Measurements from ENCODE around the gene EFHC2. TPM values are rescaled to one million over a fixed set of nuclear protein-coding genes. Genes with fewer than 3 reads are reported as not detected.

EFHC2 gene
- polyA plus RNA-seq (2013, experiment 1 of 2) = 0.75 TPM
- 1.6 TPM for polyA plus RNA-seq (2013, experiment 2 of 2)

GRCh38 chrX:44343412-44344141 lies at the start of gene EFHC2:
Gene EFHC2, minus strand, starts transcription at chrX:44343672. Its CDS starts 84 bp downstream, at chrX:44343588.
- no peaks in the 10 kb centered on the region for H3K27me3 ChIP-seq (ENCODE audit: insufficient read depth, low read length)
- H3K36me3 ChIP-seq (ENCODE audit: insufficient read depth, low read length) = no peaks in the 10 kb centered on the region
- H3K9me3 ChIP-seq (ENCODE audit: insufficient read depth, low read depth, low read length) = no peaks in the 10 kb centered on the region
- H3K9ac ChIP-seq (ENCODE audit: low read depth, low read length) = peak within 1 kb of the TSS; percentile 67
- peak within 1 kb of the TSS; percentile 53 for H3K4me3 ChIP-seq (ENCODE audit: low read length)
- H3K4me1 ChIP-seq (ENCODE audit: insufficient read depth, low read length) = peaks cover 5% of the 10 kb centered on the region; the same call in 1 of the 2 replicates
- H3K27ac ChIP-seq (ENCODE audit: low read depth, low read length) = no peak within 1 kb of the TSS
- WGBS = 18% methylated on average over 33 of the region's 39 CpGs

- Histone ChIP-seq H3K4me1 (ENCODE audit: insufficient read depth, low read length) (no peaks in the 10 kb centered on the region), H3K9ac (ENCODE audit: low read depth, low read length) (no peak overlapping the region), H3K27ac (ENCODE audit: low read depth, low read length) (no peak overlapping the region), H3K9me3 (ENCODE audit: insufficient read depth, low read depth, low read length) (no peaks in the 10 kb centered on the region), H3K36me3 (ENCODE audit: insufficient read depth, low read length) (no peaks in the 10 kb centered on the region), H3K27me3 (ENCODE audit: insufficient read depth, low read length) (no peaks in the 10 kb centered on the region), H3K4me3 (ENCODE audit: low read length) (no peak overlapping the region)
- 87% methylated on average over 1 of the region's 1 CpG for WGBS
Measured at GRCh38 chrX:44392767-44393166, 49.3 kb upstream of the EFHC2 start.

- Histone ChIP-seq H3K27ac (ENCODE audit: low read depth, low read length) (no peak overlapping the region), H3K9me3 (ENCODE audit: insufficient read depth, low read depth, low read length) (no peaks in the 10 kb centered on the region), H3K4me3 (ENCODE audit: low read length) (no peak overlapping the region), H3K9ac (ENCODE audit: low read depth, low read length) (no peak overlapping the region), H3K36me3 (ENCODE audit: insufficient read depth, low read length) (no peaks in the 10 kb centered on the region), H3K27me3 (ENCODE audit: insufficient read depth, low read length) (no peaks in the 10 kb centered on the region), H3K4me1 (ENCODE audit: insufficient read depth, low read length) (no peaks in the 10 kb centered on the region)
- WGBS = 95% methylated on average over 4 of the region's 4 CpGs
Measured at GRCh38 chrX:44384688-44385338, 41.3 kb upstream of the EFHC2 start.

GRCh38 chrX:44382871-44383270 lies 39.4 kb upstream of the EFHC2 start:
- H3K27ac ChIP-seq (ENCODE audit: low read depth, low read length) = no peak overlapping the region
- H3K9ac ChIP-seq (ENCODE audit: low read depth, low read length) = no peak overlapping the region
- no peak overlapping the region for H3K4me3 ChIP-seq (ENCODE audit: low read length)
- no peaks in the 10 kb centered on the region for H3K27me3 ChIP-seq (ENCODE audit: insufficient read depth, low read length)
- no peaks in the 10 kb centered on the region for H3K4me1 ChIP-seq (ENCODE audit: insufficient read depth, low read length)
- no CpG with 5 or more reads among the region's 1 CpG for WGBS
- H3K36me3 ChIP-seq (ENCODE audit: insufficient read depth, low read length) = no peaks in the 10 kb centered on the region
- H3K9me3 ChIP-seq (ENCODE audit: insufficient read depth, low read depth, low read length) = no peaks in the 10 kb centered on the region

- no peak overlapping the region for H3K9ac ChIP-seq (ENCODE audit: low read depth, low read length)
- no peaks in the 10 kb centered on the region for H3K27me3 ChIP-seq (ENCODE audit: insufficient read depth, low read length)
- no peak overlapping the region for H3K27ac ChIP-seq (ENCODE audit: low read depth, low read length)
- no peaks in the 10 kb centered on the region for H3K9me3 ChIP-seq (ENCODE audit: insufficient read depth, low read depth, low read length)
- 91% methylated on average over 5 of the region's 5 CpGs for WGBS
- no peaks in the 10 kb centered on the region for H3K4me1 ChIP-seq (ENCODE audit: insufficient read depth, low read length)
- H3K36me3 ChIP-seq (ENCODE audit: insufficient read depth, low read length) = no peaks in the 10 kb centered on the region
- H3K4me3 ChIP-seq (ENCODE audit: low read length) = no peak overlapping the region
Measured at GRCh38 chrX:44352758-44353157, 9.3 kb upstream of the EFHC2 start.

GRCh38 chrX:44349561-44349960 lies 6.1 kb upstream of the EFHC2 start:
- H3K4me3 ChIP-seq (ENCODE audit: low read length) = no peak overlapping the region
- H3K9ac ChIP-seq (ENCODE audit: low read depth, low read length) = no peak overlapping the region
- no peak overlapping the region for H3K27ac ChIP-seq (ENCODE audit: low read depth, low read length)
- no peaks in the 10 kb centered on the region for H3K27me3 ChIP-seq (ENCODE audit: insufficient read depth, low read length)
- no peaks in the 10 kb centered on the region for H3K9me3 ChIP-seq (ENCODE audit: insufficient read depth, low read depth, low read length)
- H3K4me1 ChIP-seq (ENCODE audit: insufficient read depth, low read length) = no peaks in the 10 kb centered on the region
- 90% methylated on average over 4 of the region's 5 CpGs for whole genome bisulfite sequencing
- no peaks in the 10 kb centered on the region for H3K36me3 ChIP-seq (ENCODE audit: insufficient read depth, low read length)

GRCh38 chrX:44344687-44345086 lies 1.2 kb upstream of the EFHC2 start:
- Histone ChIP-seq H3K27me3 (ENCODE audit: insufficient read depth, low read length) (no peaks in the 10 kb centered on the region), H3K4me3 (ENCODE audit: low read length) (no peak overlapping the region), H3K9ac (ENCODE audit: low read depth, low read length) (no peak overlapping the region), H3K9me3 (ENCODE audit: insufficient read depth, low read depth, low read length) (no peaks in the 10 kb centered on the region), H3K4me1 (ENCODE audit: insufficient read depth, low read length) (peaks cover 3% of the 10 kb centered on the region; the same call in 1 of the 2 replicates), H3K36me3 (ENCODE audit: insufficient read depth, low read length) (no peaks in the 10 kb centered on the region), H3K27ac (ENCODE audit: low read depth, low read length) (no peak overlapping the region)
- 86% methylated on average over 7 of the region's 7 CpGs for WGBS

GRCh38 chrX:44344194-44344593 lies 722 bp upstream of the EFHC2 start:
- H3K36me3 ChIP-seq (ENCODE audit: insufficient read depth, low read length) = no peaks in the 10 kb centered on the region
- WGBS = 85% methylated on average over 16 of the region's 16 CpGs
- H3K4me3 ChIP-seq (ENCODE audit: low read length) = no peak overlapping the region
- peaks cover 5% of the 10 kb centered on the region; the same call in 1 of the 2 replicates for H3K4me1 ChIP-seq (ENCODE audit: insufficient read depth, low read length)
- H3K9me3 ChIP-seq (ENCODE audit: insufficient read depth, low read depth, low read length) = no peaks in the 10 kb centered on the region
- no peak overlapping the region for H3K9ac ChIP-seq (ENCODE audit: low read depth, low read length)
- no peak overlapping the region for H3K27ac ChIP-seq (ENCODE audit: low read depth, low read length)
- no peaks in the 10 kb centered on the region for H3K27me3 ChIP-seq (ENCODE audit: insufficient read depth, low read length)

- H3K27me3 ChIP-seq (ENCODE audit: insufficient read depth, low read length) = no peaks in the 10 kb centered on the region
- 83% methylated on average over 2 of the region's 3 CpGs for WGBS
- no peak overlapping the region for H3K27ac ChIP-seq (ENCODE audit: low read depth, low read length)
- H3K4me3 ChIP-seq (ENCODE audit: low read length) = peak overlapping the region; percentile 53
- peaks cover 5% of the 10 kb centered on the region; the same call in 1 of the 2 replicates for H3K4me1 ChIP-seq (ENCODE audit: insufficient read depth, low read length)
- H3K36me3 ChIP-seq (ENCODE audit: insufficient read depth, low read length) = no peaks in the 10 kb centered on the region
- H3K9me3 ChIP-seq (ENCODE audit: insufficient read depth, low read depth, low read length) = no peaks in the 10 kb centered on the region
- no peak overlapping the region for H3K9ac ChIP-seq (ENCODE audit: low read depth, low read length)
Measured at GRCh38 chrX:44342866-44343265, 606 bp downstream of the EFHC2 start.

- H3K4me3 ChIP-seq (ENCODE audit: low read length) = no peak overlapping the region
- no peaks in the 10 kb centered on the region for H3K27me3 ChIP-seq (ENCODE audit: insufficient read depth, low read length)
Measured at GRCh38 chrX:44338361-44338760, 5.1 kb downstream of the EFHC2 start.

GRCh38 chrX:44332437-44332836 lies 11.0 kb downstream of the EFHC2 start:
- no peak overlapping the region for H3K4me3 ChIP-seq (ENCODE audit: low read length)
- H3K27ac ChIP-seq (ENCODE audit: low read depth, low read length) = no peak overlapping the region
- H3K9ac ChIP-seq (ENCODE audit: low read depth, low read length) = no peak overlapping the region
- H3K4me1 ChIP-seq (ENCODE audit: insufficient read depth, low read length) = peaks cover 6% of the 10 kb centered on the region; the same call in 1 of the 2 replicates
- 0% methylated on average over 1 of the region's 1 CpG for WGBS
- H3K27me3 ChIP-seq (ENCODE audit: insufficient read depth, low read length) = no peaks in the 10 kb centered on the region
- H3K36me3 ChIP-seq (ENCODE audit: insufficient read depth, low read length) = no peaks in the 10 kb centered on the region
- no peaks in the 10 kb centered on the region for H3K9me3 ChIP-seq (ENCODE audit: insufficient read depth, low read depth, low read length)

More at GRCh38 chrX:44338361-44338760, 5.1 kb downstream of the EFHC2 start:
- no peaks in the 10 kb centered on the region for H3K9me3 ChIP-seq (ENCODE audit: insufficient read depth, low read depth, low read length)
- 96% methylated on average over 5 of the region's 5 CpGs for WGBS
- H3K4me1 ChIP-seq (ENCODE audit: insufficient read depth, low read length) = peaks cover 5% of the 10 kb centered on the region; the same call in 1 of the 2 replicates
- H3K9ac ChIP-seq (ENCODE audit: low read depth, low read length) = no peak overlapping the region
- no peaks in the 10 kb centered on the region for H3K36me3 ChIP-seq (ENCODE audit: insufficient read depth, low read length)
- no peak overlapping the region for H3K27ac ChIP-seq (ENCODE audit: low read depth, low read length)

Measured in HUES64 (cell line).